ENCODE data around the gene TM4SF5.
"Not testable (repeated sequence)": the region's sequence is repeated elsewhere in the genome, so short reads cannot be mapped to it uniquely, and the experiment has no call there.

Gene TM4SF5

GRCh38 chr17:4816826-4817225 is 45.1 kb downstream of the TM4SF5 start:
- in situ Hi-C loops (cut with MboI; ENCODE audit: low sequenced_read_pairs, unreplicated experiment): no loop called here
- DNase-seq (ENCODE audit: low spot score): no peak
- TF ChIP-seq CTCF (IDR thresholded peaks at IDR 0.05; ENCODE audit: borderline replicate concordance, control extremely low read depth, extremely low read depth, insufficient read depth, missing control alignments): no peak

- in situ Hi-C loops (cut with MboI; ENCODE audit: low sequenced_read_pairs, unreplicated experiment): no loop called here
- no peak for DNase-seq (ENCODE audit: low spot score)
- no peak for TF ChIP-seq CTCF (IDR thresholded peaks at IDR 0.05; ENCODE audit: borderline replicate concordance, control extremely low read depth, extremely low read depth, insufficient read depth, missing control alignments)
Observed at GRCh38 chr17:4818276-4818675, 46.6 kb downstream of the TM4SF5 start.

GRCh38 chr17:4822835-4823234 is 51.1 kb downstream of the TM4SF5 start:
- peak; percentile 17 for DNase-seq (ENCODE audit: low spot score)
- TF ChIP-seq CTCF (IDR thresholded peaks at IDR 0.05; ENCODE audit: borderline replicate concordance, control extremely low read depth, extremely low read depth, insufficient read depth, missing control alignments): no peak
- in situ Hi-C loops (cut with MboI; ENCODE audit: low sequenced_read_pairs, unreplicated experiment): no loop called here

GRCh38 chr17:4823373-4824089 is 51.8 kb downstream of the TM4SF5 start:
- no peak for TF ChIP-seq CTCF (IDR thresholded peaks at IDR 0.05; ENCODE audit: borderline replicate concordance, control extremely low read depth, extremely low read depth, insufficient read depth, missing control alignments)

GRCh38 chr17:4827399-4827798 is 55.7 kb downstream of the TM4SF5 start:
- TF ChIP-seq CTCF (IDR thresholded peaks at IDR 0.05; ENCODE audit: borderline replicate concordance, control extremely low read depth, extremely low read depth, insufficient read depth, missing control alignments): no peak
- no peak for DNase-seq (ENCODE audit: low spot score)
- in situ Hi-C loops (cut with MboI; ENCODE audit: low sequenced_read_pairs, unreplicated experiment): no loop called here

More at GRCh38 chr17:4823373-4824089, 51.8 kb downstream of the TM4SF5 start:
- in situ Hi-C loops (cut with MboI; ENCODE audit: low sequenced_read_pairs, unreplicated experiment): no loop called here
- no peak for DNase-seq (ENCODE audit: low spot score)

GRCh38 chr17:4832829-4833177 is 61.1 kb downstream of the TM4SF5 start:
- in situ Hi-C loops (cut with MboI; ENCODE audit: low sequenced_read_pairs, unreplicated experiment); DNase-seq (ENCODE audit: low spot score): not testable (repeated sequence)
